Measurements from ENCODE around the gene TMCC1.
A peak's percentile ranks its signal among the peaks of the same experiment; 100 is the strongest.

The TMCC1 gene

DNA sequence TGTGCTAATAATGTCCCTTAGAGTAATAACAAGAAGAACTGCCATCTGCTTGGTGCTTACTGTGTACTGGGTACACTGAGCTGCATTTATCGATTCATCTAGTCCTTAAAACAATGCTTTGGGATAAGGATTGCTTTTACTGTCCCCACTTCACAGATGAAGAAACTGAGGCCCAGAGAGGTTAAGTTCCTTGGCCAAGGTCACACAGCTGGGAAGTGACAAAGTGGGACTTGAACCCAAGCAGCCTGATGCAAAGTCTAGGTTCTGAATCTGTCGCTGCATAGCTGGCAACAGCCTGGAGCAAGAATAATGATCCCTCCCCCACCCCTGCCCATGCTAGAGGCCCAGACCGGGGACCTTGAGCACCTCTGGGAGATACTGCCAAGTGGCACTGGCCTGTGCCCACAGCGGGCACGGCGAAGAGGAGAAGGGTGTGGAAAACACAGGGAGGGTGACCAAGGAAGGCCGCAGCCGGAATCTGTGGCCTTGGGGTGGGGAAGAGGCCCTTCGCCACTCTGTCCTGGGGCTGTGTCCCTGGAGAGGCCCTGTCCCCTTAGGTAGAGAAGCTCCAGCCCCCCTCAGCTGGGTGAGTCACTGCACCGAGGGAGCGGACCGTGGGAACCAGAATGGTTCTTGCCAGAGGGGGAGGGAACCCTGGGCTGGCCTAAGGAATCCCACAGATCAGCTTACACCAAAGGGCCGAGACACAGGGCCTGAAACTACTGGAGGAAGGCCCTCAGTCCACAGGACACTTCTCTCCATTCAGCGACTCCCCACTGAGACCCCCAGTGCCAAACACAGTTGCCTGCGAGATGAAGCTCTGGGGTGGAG is 290.6 kb downstream of the TMCC1 start:
- Histone ChIP-seq H3K27ac (peak overlapping the region; percentile 56), H3K4me3 (peak overlapping the region; percentile 91), H3K4me2 (peak overlapping the region; percentile 100), H3K9ac (peak overlapping the region; percentile 87), H3K4me1 (peaks cover 80% of the 10 kb centered on the region), H3K36me3 (peaks cover 19% of the 10 kb centered on the region), H3K27me3 (no peaks in the 10 kb centered on the region), H3K9me3 (no peaks in the 10 kb centered on the region), H4K20me1 (peaks cover 83% of the 10 kb centered on the region)
- TF ChIP-seq Cebpa-rat (IDR thresholded peaks at IDR 0.05), result no peak

DNA sequence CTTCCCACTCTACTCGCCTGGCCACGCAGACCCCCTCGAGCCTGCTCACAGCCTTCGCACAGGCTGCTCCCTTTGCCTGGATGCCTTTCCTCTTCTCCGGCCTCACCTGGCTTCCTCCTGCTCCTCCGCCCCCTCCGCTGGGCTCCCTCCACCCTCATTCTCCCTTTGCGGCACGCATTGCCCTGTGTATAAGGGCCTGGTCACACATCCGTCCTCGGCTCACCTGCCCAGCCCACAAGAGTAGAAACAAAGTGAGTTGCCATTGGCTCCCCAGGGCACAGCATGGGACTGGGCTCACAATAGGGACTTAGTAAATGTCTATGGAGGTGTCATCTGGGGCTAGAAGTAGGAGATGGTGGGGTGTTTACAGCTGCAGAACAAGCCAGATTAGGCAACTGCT is 291.2 kb downstream of the TMCC1 start:
- H3K27ac ChIP-seq, result peak overlapping the region; percentile 55
- H3K4me1 ChIP-seq, result peaks cover 80% of the 10 kb centered on the region
- peak overlapping the region; percentile 100 for H3K4me2 ChIP-seq
- peak overlapping the region; percentile 91; the same call in 1 of the 2 replicates for H3K4me3 ChIP-seq
- TF ChIP-seq Cebpa-rat (IDR thresholded peaks at IDR 0.05), result no peak
- H3K9me3 ChIP-seq, result no peaks in the 10 kb centered on the region
- H3K27me3 ChIP-seq, result no peaks in the 10 kb centered on the region
- peak overlapping the region; percentile 87 for H3K9ac ChIP-seq
- peaks cover 19% of the 10 kb centered on the region for H3K36me3 ChIP-seq
- peaks cover 86% of the 10 kb centered on the region for H4K20me1 ChIP-seq

DNA sequence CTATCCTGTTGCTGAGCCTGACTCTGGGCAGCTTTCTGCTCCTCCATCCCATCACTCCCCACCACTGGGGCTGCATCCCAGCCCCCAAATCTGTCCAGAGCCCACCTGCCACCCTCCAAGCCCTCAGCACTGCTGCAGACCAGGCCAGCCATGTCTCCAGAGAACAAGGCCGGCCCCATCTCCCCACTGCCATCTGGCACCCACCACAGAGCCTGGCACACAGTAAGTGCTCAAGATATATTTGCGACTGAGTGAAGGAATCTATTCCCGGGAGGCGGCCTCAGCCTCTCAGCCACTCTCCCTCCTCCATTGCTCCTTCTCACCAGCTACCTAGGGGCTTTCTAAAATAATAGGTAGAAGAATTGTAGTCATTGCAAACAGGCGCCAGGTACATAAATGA is 291.8 kb downstream of the TMCC1 start:
- peak overlapping the region; percentile 55 for H3K27ac ChIP-seq
- peak overlapping the region; percentile 91; the same call in 1 of the 2 replicates for H3K4me3 ChIP-seq
- H3K4me1 ChIP-seq, result peaks cover 82% of the 10 kb centered on the region
- H3K4me2 ChIP-seq, result peak overlapping the region; percentile 100
- TF ChIP-seq Cebpa-rat (IDR thresholded peaks at IDR 0.05), result no peak
- peaks cover 86% of the 10 kb centered on the region for H4K20me1 ChIP-seq
- no peaks in the 10 kb centered on the region for H3K9me3 ChIP-seq
- H3K27me3 ChIP-seq, result no peaks in the 10 kb centered on the region
- peaks cover 19% of the 10 kb centered on the region for H3K36me3 ChIP-seq
- H3K9ac ChIP-seq, result peak overlapping the region; percentile 87

DNA sequence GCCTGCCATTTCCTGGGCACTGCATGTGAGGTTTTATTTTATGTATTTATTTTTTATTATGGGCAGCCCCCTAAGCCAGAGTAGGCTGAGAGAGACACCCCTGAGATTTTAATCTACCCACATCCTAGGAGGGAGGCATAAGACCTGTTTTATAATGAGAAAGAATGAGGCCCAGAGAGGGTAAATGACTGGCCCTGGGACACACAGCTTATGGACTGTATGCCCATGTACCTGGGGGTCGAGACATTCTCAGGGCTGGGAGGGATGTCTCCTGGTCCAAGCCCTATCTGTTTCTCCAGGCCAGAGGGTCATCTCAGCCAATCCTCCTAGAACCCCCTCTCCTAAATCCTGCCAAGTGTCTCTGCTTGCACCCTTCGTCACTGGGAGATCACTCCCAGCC is 293.2 kb downstream of the TMCC1 start:
- H3K27me3 ChIP-seq, result no peaks in the 10 kb centered on the region
- no peaks in the 10 kb centered on the region for H3K9me3 ChIP-seq
- peak overlapping the region; percentile 100 for H3K4me2 ChIP-seq
- H4K20me1 ChIP-seq, result peaks cover 76% of the 10 kb centered on the region
- TF ChIP-seq Cebpa-rat (IDR thresholded peaks at IDR 0.05), result no peak
- H3K4me1 ChIP-seq, result peaks cover 96% of the 10 kb centered on the region
- H3K4me3 ChIP-seq, result peak overlapping the region; percentile 39; the same call in 1 of the 2 replicates
- H3K36me3 ChIP-seq, result peaks cover 19% of the 10 kb centered on the region
- H3K9ac ChIP-seq, result peak overlapping the region; percentile 87
- peak overlapping the region; percentile 99; the same call in 1 of the 2 replicates for H3K27ac ChIP-seq

DNA sequence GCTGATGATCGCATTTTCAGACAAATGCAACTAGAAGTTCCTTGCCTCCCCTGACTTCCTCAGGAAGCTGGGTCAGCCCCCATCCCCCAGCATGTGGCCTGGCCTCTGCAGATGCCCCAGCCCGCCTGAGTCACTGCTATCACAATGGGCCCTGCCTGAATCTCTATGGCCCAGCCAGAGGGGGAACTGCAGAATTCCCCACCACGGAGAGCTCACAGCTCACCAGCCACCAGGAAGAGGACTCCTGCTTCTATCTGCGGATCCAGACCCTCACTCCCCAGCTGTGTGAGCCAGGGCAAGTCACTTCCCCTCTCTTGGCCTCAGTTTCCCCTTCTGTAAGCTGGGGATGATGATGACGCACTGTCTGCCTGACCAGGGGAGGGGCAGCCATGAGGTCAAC is 293.9 kb downstream of the TMCC1 start:
- Histone ChIP-seq H3K9me3 (no peaks in the 10 kb centered on the region), H3K4me3 (peak overlapping the region; percentile 39), H3K4me1 (peaks cover 100% of the 10 kb centered on the region), H3K4me2 (peak overlapping the region; percentile 100), H3K36me3 (peaks cover 19% of the 10 kb centered on the region), H3K27me3 (no peaks in the 10 kb centered on the region), H3K9ac (peak overlapping the region; percentile 87), H4K20me1 (peaks cover 70% of the 10 kb centered on the region), H3K27ac (peak overlapping the region; percentile 99)
- TF ChIP-seq Cebpa-rat (IDR thresholded peaks at IDR 0.05), result no peak

DNA sequence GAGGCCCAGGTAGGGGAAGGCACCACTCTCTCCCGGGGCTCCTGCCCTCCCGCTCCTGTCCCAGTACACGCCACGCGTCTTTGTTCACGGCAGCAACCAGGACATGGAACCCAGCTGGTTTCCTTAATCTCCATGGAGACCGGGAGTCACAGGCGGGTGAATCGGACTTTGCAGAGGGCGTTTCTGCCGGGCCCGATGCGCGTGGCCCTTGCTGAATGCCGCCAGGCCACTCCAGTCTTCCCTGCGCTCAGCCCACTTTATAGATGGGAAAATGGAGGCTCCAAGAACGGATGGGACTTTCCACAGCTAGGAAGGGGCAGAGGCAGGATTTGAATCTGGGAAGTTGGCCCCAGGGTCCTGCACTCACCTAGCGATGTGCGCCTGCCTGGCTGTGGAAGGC is 294.4 kb downstream of the TMCC1 start:
- peak overlapping the region; percentile 39 for H3K4me3 ChIP-seq
- H3K4me2 ChIP-seq, result peak overlapping the region; percentile 100

DNA sequence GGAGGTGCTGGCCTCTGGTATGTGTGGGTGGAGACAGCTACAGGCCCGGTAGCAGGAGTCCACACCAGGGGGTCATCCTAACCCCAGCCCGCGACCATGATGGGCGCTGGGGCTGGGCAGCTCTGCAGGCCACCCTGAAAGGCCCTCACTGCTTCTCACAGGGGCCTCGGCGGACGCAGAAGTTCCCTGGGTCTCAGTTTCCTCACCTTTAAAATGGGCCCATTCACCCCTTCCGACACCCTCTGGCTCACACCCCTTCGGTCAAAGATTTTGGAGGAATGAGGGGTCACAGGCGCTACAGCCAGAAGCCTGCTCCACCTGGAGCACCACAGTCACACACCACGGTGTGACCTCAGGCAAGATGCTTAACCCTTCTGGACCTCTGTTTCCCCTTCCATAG is 295.0 kb downstream of the TMCC1 start:
- Histone ChIP-seq H3K9ac (peak overlapping the region; percentile 87; the same call in 1 of the 2 replicates), H3K9me3 (no peaks in the 10 kb centered on the region), H3K27me3 (no peaks in the 10 kb centered on the region), H3K36me3 (peaks cover 19% of the 10 kb centered on the region), H3K4me1 (peaks cover 100% of the 10 kb centered on the region), H3K27ac (peak overlapping the region; percentile 99), H3K4me3 (peak overlapping the region; percentile 55), H3K4me2 (peak overlapping the region; percentile 100), H4K20me1 (peaks cover 59% of the 10 kb centered on the region)
- no peak for TF ChIP-seq Cebpa-rat (IDR thresholded peaks at IDR 0.05)

More for the DNA sequence above, 294.4 kb downstream of the TMCC1 start:
- peaks cover 100% of the 10 kb centered on the region for H3K4me1 ChIP-seq
- peak overlapping the region; percentile 99 for H3K27ac ChIP-seq
- no peak for TF ChIP-seq Cebpa-rat (IDR thresholded peaks at IDR 0.05)
- peaks cover 19% of the 10 kb centered on the region for H3K36me3 ChIP-seq
- peak overlapping the region; percentile 87; the same call in 1 of the 2 replicates for H3K9ac ChIP-seq
- peaks cover 65% of the 10 kb centered on the region for H4K20me1 ChIP-seq
- H3K27me3 ChIP-seq, result no peaks in the 10 kb centered on the region
- no peaks in the 10 kb centered on the region for H3K9me3 ChIP-seq

DNA sequence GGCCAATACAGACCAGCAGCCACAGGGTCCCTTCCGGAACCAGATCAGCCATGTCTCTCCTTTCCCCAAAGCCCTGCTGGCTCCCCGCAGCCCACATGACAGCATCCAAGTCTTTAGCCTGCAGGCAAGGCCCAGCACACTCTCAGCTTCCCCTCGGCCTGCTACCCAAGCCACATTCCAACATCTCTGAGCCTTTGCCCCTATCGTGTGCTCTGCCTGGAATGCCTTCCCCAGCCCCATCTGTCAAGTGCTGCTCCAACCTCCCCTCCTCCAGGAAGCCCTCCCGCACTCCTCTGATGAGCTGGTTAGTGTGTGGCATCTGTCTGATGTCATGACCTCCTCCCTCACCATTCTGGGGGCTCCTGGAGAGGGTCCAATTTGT is 295.5 kb downstream of the TMCC1 start:
- H3K4me2 ChIP-seq, result peak overlapping the region; percentile 100
- TF ChIP-seq Cebpa-rat (IDR thresholded peaks at IDR 0.05), result no peak

More for the DNA sequence above, 295.5 kb downstream of the TMCC1 start:
- no peaks in the 10 kb centered on the region for H3K27me3 ChIP-seq
- H3K4me3 ChIP-seq, result peak overlapping the region; percentile 55
- H3K9me3 ChIP-seq, result no peaks in the 10 kb centered on the region
- peaks cover 54% of the 10 kb centered on the region for H4K20me1 ChIP-seq
- peak overlapping the region; percentile 87 for H3K9ac ChIP-seq
- H3K36me3 ChIP-seq, result peaks cover 17% of the 10 kb centered on the region
- peak overlapping the region; percentile 99 for H3K27ac ChIP-seq
- peaks cover 100% of the 10 kb centered on the region for H3K4me1 ChIP-seq

Data from BLaER1 (cell line).